ENCODE results near the gene EEFSEC. TPM values are rescaled to one million over a fixed set of nuclear protein-coding genes. Genes with fewer than 3 reads are reported as not detected.
A peak's percentile ranks its signal among the peaks of the same experiment; 100 is the strongest.

EEFSEC gene
- total and polyA plus RNA-seq, 2 experiments from 2014 or later: 10.1 to 16.2 TPM

- no peak for ATAC-seq
- Histone ChIP-seq H3K79me2 (replicated peaks; ENCODE audit: insufficient read depth) (no peaks in the 10 kb centered on the region), H3K4me3 (no peak overlapping the region), H3K9me2 (ENCODE audit: insufficient read depth) (no peaks in the 10 kb centered on the region), H3F3A (replicated peaks; ENCODE audit: low read depth) (no peaks in the 10 kb centered on the region; the same call in 1 of the 2 replicates), H3K4me2 (peak overlapping the region; percentile 48), H3K27me3 (ENCODE audit: insufficient read depth) (no peaks in the 10 kb centered on the region; the same call in 1 of the 2 replicates), H3K36me3 (ENCODE audit: insufficient read depth) (no peaks in the 10 kb centered on the region), H3K27ac (ENCODE audit: low read depth) (no peak overlapping the region), H2AFZ (no peak overlapping the region), H3K4me1 (ENCODE audit: insufficient read depth) (peaks cover 50% of the 10 kb centered on the region), H4K20me1 (replicated peaks; ENCODE audit: insufficient read depth) (no peaks in the 10 kb centered on the region)
- Mint-ChIP-seq H3K9me3 (no peaks in the 10 kb centered on the region; the same call in 2 of the 3 replicates), H3K36me3 (ENCODE audit: low read depth) (no peaks in the 10 kb centered on the region), H3K4me3 (no peak overlapping the region; the same call in 2 of the 3 replicates), H3K27me3 (ENCODE audit: insufficient read depth, low read depth, poor library complexity) (peaks cover 40% of the 10 kb centered on the region), H3K4me1 (peaks cover 84% of the 10 kb centered on the region), H3K27ac (no peak overlapping the region)
- no peak for TF ChIP-seq REST (IDR thresholded peaks at IDR 0.05; ENCODE audit: unreplicated experiment)
- no peak for DNase-seq (ENCODE audit: low spot score)
These were observed 126.3 kb downstream of the EEFSEC start for GRCh38 chr3:128279601-128279880.

GRCh38 chr3:128280481-128281052 lies 127.3 kb downstream of the EEFSEC start:
- ATAC-seq: peak; percentile 80
- peaks cover 50% of the 10 kb centered on the region for H3K4me1 ChIP-seq (ENCODE audit: insufficient read depth)
- H3K4me1 Mint-ChIP-seq: peaks cover 81% of the 10 kb centered on the region
- H3K36me3 ChIP-seq (ENCODE audit: insufficient read depth): no peaks in the 10 kb centered on the region
- no peak overlapping the region for H3K4me3 ChIP-seq
- peak overlapping the region; percentile 76 for H3K27ac Mint-ChIP-seq
- peak overlapping the region; percentile 45 for H3K4me3 Mint-ChIP-seq
- no peaks in the 10 kb centered on the region for H4K20me1 ChIP-seq (replicated peaks; ENCODE audit: insufficient read depth)
- H3K79me2 ChIP-seq (replicated peaks; ENCODE audit: insufficient read depth): no peaks in the 10 kb centered on the region
- no peaks in the 10 kb centered on the region; the same call in 2 of the 3 replicates for H3K9me3 Mint-ChIP-seq
- H3K27me3 Mint-ChIP-seq (ENCODE audit: insufficient read depth, low read depth, poor library complexity): peaks cover 44% of the 10 kb centered on the region
- no peak overlapping the region for H2AFZ ChIP-seq
- H3K36me3 Mint-ChIP-seq (ENCODE audit: low read depth): no peaks in the 10 kb centered on the region
- no peaks in the 10 kb centered on the region; the same call in 1 of the 2 replicates for H3K27me3 ChIP-seq (ENCODE audit: insufficient read depth)
- no peaks in the 10 kb centered on the region for H3K9me2 ChIP-seq (ENCODE audit: insufficient read depth)
- no peaks in the 10 kb centered on the region; the same call in 1 of the 2 replicates for H3F3A ChIP-seq (replicated peaks; ENCODE audit: low read depth)
- peak overlapping the region; percentile 83 for H3K27ac ChIP-seq (ENCODE audit: low read depth)
- DNase-seq (ENCODE audit: low spot score): peak; percentile 88
- peak overlapping the region; percentile 58 for H3K4me2 ChIP-seq
- TF ChIP-seq, protein P1, sequence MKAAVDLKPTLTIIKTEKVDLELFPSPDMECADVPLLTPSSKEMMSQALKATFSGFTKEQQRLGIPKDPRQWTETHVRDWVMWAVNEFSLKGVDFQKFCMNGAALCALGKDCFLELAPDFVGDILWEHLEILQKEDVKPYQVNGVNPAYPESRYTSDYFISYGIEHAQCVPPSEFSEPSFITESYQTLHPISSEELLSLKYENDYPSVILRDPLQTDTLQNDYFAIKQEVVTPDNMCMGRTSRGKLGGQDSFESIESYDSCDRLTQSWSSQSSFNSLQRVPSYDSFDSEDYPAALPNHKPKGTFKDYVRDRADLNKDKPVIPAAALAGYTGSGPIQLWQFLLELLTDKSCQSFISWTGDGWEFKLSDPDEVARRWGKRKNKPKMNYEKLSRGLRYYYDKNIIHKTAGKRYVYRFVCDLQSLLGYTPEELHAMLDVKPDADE (IDR thresholded peaks at IDR 0.05): 0 out of 2 replicates have a peak, but pooled peaks have one; percentile 34
- TF ChIP-seq NANOG (IDR thresholded peaks at IDR 0.05; ENCODE audit: borderline replicate concordance) (peak; percentile 35; the same call in 1 of the 2 replicates), EZH2 (IDR thresholded peaks at IDR 0.05; ENCODE audit: low read depth, unreplicated experiment) (no peak), ZNF114 (CRISPR knock-in tag; IDR thresholded peaks at IDR 0.05) (no peak), CREB1 (CRISPR knock-in tag; IDR thresholded peaks at IDR 0.05; ENCODE audit: low read depth) (no peak), ZNF462 (CRISPR knock-in tag; IDR thresholded peaks at IDR 0.05) (no peak), JUNB (IDR thresholded peaks at IDR 0.05; ENCODE audit: unreplicated experiment) (no peak)
